Gastroesophageal sphincter (tissue), 3 donors: ENCODE measurements around the gene PEG3.

Experiments used
- POLR2A ChIP-seq, 2 donors: fragments of 450-650 bp; IDR thresholded peaks; one replicate each; pipeline ENCODE4 v1.6.1; 2017; ENCODE audit warnings: antibody characterized with exemption in 2 of 2, mild to moderate bottlenecking in 2 of 2, moderate library complexity in 1 of 2
- POLR2AphosphoS5 ChIP-seq: sonication (generic); formaldehyde crosslinking; IDR thresholded peaks from one replicate; pipeline ENCODE4 v1.6.1; 2017; ENCODE audit warnings: antibody characterized with exemption
- TF ChIP-seq, protein P1 (sequence below), 4 experiments: fragments of 200-600 bp in 2 of 4; fragments of 450-650 bp in 2 of 4; sonication (generic) in 1 of 4; IDR thresholded peaks; one replicate each; pipeline ENCODE4 v1.5.1; 2017 to 2019; ENCODE audit warnings: antibody characterized with exemption in 4 of 4, mild to moderate bottlenecking in 2 of 4, moderate library complexity in 2 of 4

GRCh38 chr19:56862741-56863140, 22.2 kb upstream of the PEG3 start:
- TF ChIP-seq, protein P1, sequence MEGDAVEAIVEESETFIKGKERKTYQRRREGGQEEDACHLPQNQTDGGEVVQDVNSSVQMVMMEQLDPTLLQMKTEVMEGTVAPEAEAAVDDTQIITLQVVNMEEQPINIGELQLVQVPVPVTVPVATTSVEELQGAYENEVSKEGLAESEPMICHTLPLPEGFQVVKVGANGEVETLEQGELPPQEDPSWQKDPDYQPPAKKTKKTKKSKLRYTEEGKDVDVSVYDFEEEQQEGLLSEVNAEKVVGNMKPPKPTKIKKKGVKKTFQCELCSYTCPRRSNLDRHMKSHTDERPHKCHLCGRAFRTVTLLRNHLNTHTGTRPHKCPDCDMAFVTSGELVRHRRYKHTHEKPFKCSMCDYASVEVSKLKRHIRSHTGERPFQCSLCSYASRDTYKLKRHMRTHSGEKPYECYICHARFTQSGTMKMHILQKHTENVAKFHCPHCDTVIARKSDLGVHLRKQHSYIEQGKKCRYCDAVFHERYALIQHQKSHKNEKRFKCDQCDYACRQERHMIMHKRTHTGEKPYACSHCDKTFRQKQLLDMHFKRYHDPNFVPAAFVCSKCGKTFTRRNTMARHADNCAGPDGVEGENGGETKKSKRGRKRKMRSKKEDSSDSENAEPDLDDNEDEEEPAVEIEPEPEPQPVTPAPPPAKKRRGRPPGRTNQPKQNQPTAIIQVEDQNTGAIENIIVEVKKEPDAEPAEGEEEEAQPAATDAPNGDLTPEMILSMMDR (IDR thresholded peaks at IDR 0.05): no peak
- TF ChIP-seq POLR2AphosphoS5 (no peak), POLR2A (IDR thresholded peaks at IDR 0.05) (no peak)
